Endothelial cell of umbilical vein (primary cell): ENCODE measurements around the gene VAV3. TPM values are rescaled to one million over a fixed set of nuclear protein-coding genes. Genes with fewer than 3 reads are reported as not detected.

Experiments used
- BruUV-seq: library from RNA; stranded (reverse); fragments of 400-500 nt; replicated peaks from 2 replicates; lab custom pipeline; 2021; lab: Mats Ljungman, UMichigan
- CTCF ChIA-PET: fragments of 300-600, 350-600 bp; sonication (Branson Sonifier 250); formaldehyde crosslinking; loops from one replicate; lab custom pipeline; 2021; ENCODE audit warnings: antibody characterized with exemption, inconsistent platforms; lab: Charles Lee
- POLR2A ChIA-PET: fragments of 300-600, 350-600 bp; sonication (Branson Sonifier 250); formaldehyde crosslinking; loops from one replicate; lab custom pipeline; 2021; ENCODE audit warnings: antibody characterized with exemption, inconsistent platforms; lab: Charles Lee
- DNase-seq: peaks from one replicate; pipeline ENCODE4 v3.0.0-alpha.2; 2011; ENCODE audit warnings: low read depth, low spot score
- FAIRE-seq: peaks from 2 replicates; lab custom pipeline; 2011; peaks lifted over from hg19 to GRCh38; lab: Jason Lieb, UNC
- H2AFZ ChIP-seq: 2 replicates; pipeline ENCODE4 v1.6.0; 2012; ENCODE audit warnings: low read depth, low read length, control low read depth, inconsistent platforms
- H3K27ac ChIP-seq: 2 replicates; pipeline ENCODE4 v1.5.1; 2011; ENCODE audit warnings: low read depth, mild to moderate bottlenecking, control low read depth, low read length, moderate library complexity; ENCODE audit not compliant: insufficient read depth
- H3K27me3 ChIP-seq, 2 experiments: 2 replicates each; pipeline versions ENCODE4 v1.6.0 to v1.6.1; 2011; ENCODE audit warnings: low read length in 2 of 2, mixed read lengths in 1 of 2; ENCODE audit not compliant: control insufficient read depth in 2 of 2, insufficient read depth in 2 of 2
- H3K36me3 ChIP-seq, 2 experiments: 2 replicates in 1 of 2; 3 replicates in 1 of 2; pipeline ENCODE4 v1.5.1; 2011; ENCODE audit warnings: low read length in 2 of 2, mild to moderate bottlenecking in 1 of 2, moderate library complexity in 1 of 2; ENCODE audit not compliant: control insufficient read depth in 2 of 2, insufficient read depth in 2 of 2; ENCODE audit errors: extremely low read depth in 1 of 2
- H3K4me1 ChIP-seq: 3 replicates; pipeline ENCODE4 v1.5.1; 2011; ENCODE audit warnings: mild to moderate bottlenecking, low read length; ENCODE audit not compliant: control insufficient read depth, insufficient read depth; ENCODE audit errors: extremely low read depth
- H3K4me2 ChIP-seq: 2 replicates; pipeline ENCODE4 v1.6.1; 2011; ENCODE audit warnings: low read length, control low read depth, mixed read lengths; ENCODE audit not compliant: insufficient read depth
- H3K4me3 ChIP-seq, 3 experiments: fragments of 200-600 bp in 1 of 3; sonication (generic), shearing (Covaris generic) in 1 of 3; replicated peaks in 1 of 3; 2 replicates each; pipeline ENCODE4 v1.5.1; 2011 to 2016; ENCODE audit warnings: control low read depth in 3 of 3, low read length in 3 of 3, mild to moderate bottlenecking in 2 of 3, inconsistent platforms in 1 of 3, low read depth in 1 of 3, moderate library complexity in 1 of 3; ENCODE audit not compliant: insufficient read depth in 1 of 3
- H3K79me2 ChIP-seq: 2 replicates; pipeline ENCODE4 v1.6.0; 2012; ENCODE audit warnings: low read length, inconsistent platforms; ENCODE audit not compliant: control insufficient read depth, insufficient read depth
- H3K9ac ChIP-seq: replicated peaks from 2 replicates; pipeline ENCODE3; 2011; ENCODE audit warnings: low read length, control low read depth; ENCODE audit not compliant: insufficient read depth; ENCODE audit errors: extremely low read depth
- H3K9me1 ChIP-seq: replicated peaks from 3 replicates; pipeline ENCODE4 v1.6.0; 2011; ENCODE audit warnings: mild to moderate bottlenecking, low read length; ENCODE audit not compliant: control insufficient read depth, insufficient read depth; ENCODE audit errors: extremely low read depth
- H3K9me3 ChIP-seq: replicated peaks from 2 replicates; pipeline ENCODE4 v1.5.1; 2012; ENCODE audit warnings: low read length, inconsistent platforms; ENCODE audit not compliant: control insufficient read depth, insufficient read depth
- H4K20me1 ChIP-seq: replicated peaks from 2 replicates; pipeline ENCODE3; 2011; ENCODE audit warnings: mild to moderate bottlenecking, low read length; ENCODE audit not compliant: control insufficient read depth, insufficient read depth; ENCODE audit errors: extremely low read depth
- EZH2 ChIP-seq: IDR thresholded peaks from 2 replicates; pipeline ENCODE4 v1.6.1; 2012; ENCODE audit warnings: borderline replicate concordance, low read depth, mild to moderate bottlenecking, moderate library complexity, low read length, inconsistent platforms; ENCODE audit not compliant: severe bottlenecking
- FOS ChIP-seq: IDR thresholded peaks from 2 replicates; pipeline ENCODE4 v1.6.1; 2011; ENCODE audit warnings: mild to moderate bottlenecking, low read length, moderate library complexity, borderline replicate concordance; ENCODE audit not compliant: insufficient read depth
- GATA2 ChIP-seq: IDR thresholded peaks from 2 replicates; pipeline ENCODE4 v1.7.0; 2011; ENCODE audit warnings: low read depth, mild to moderate bottlenecking, moderate library complexity, mixed read lengths, low read length; ENCODE audit not compliant: insufficient read length, insufficient read depth
- JUN ChIP-seq: IDR thresholded peaks from 2 replicates; pipeline ENCODE4 v1.6.1; 2011; ENCODE audit warnings: borderline replicate concordance, low read depth; ENCODE audit not compliant: insufficient read length, insufficient read depth
- MAX ChIP-seq: IDR thresholded peaks from 2 replicates; pipeline ENCODE4 v1.6.1; 2011; ENCODE audit not compliant: insufficient read depth, insufficient read length
- MYC ChIP-seq: IDR thresholded peaks from one replicate; pipeline ENCODE4 v1.6.1; 2011; ENCODE audit warnings: mild to moderate bottlenecking, low read depth, low read length
- POLR2A ChIP-seq: IDR thresholded peaks from 2 replicates; pipeline ENCODE4 v1.6.1; 2012; ENCODE audit warnings: low read depth, mild to moderate bottlenecking, control low read depth, low read length
- POLR2AphosphoS5 ChIP-seq: IDR thresholded peaks from 2 replicates; pipeline ENCODE4 v1.6.1; 2012; ENCODE audit warnings: low read depth, mild to moderate bottlenecking, control low read depth, low read length, moderate library complexity; ENCODE audit not compliant: insufficient read depth
- dilution Hi-C: fragments of 300-500 bp; cut with MboI; formaldehyde crosslinking; loops from one replicate; pipeline ENCODE4 v1.15.0; 2019; ENCODE audit warnings: low sequenced_read_pairs; ENCODE audit not compliant: extremely low pct_ligation_motif_present
- intact Hi-C: fragments of 100-400 bp; cut with micrococcal nuclease; formaldehyde crosslinking; loops from one replicate; pipeline ENCODE4 v1.10.0; 2022
- polyA plus RNA-seq, 4 experiments: library from polyadenylated mRNA; depleted of rRNA in 3 of 4; stranded (reverse) in 3 of 4; unstranded in 1 of 4; fragments of >200 nt; gene quantifications; 2 replicates each; pipeline versions ENCODE4 v1.2.1 to v1.2.3, GENCODE V29; 2011 to 2012; ENCODE audit warnings: missing spikeins in 1 of 4
- total RNA-seq: library from RNA; stranded (reverse); gene quantifications from 2 replicates; pipeline ENCODE4 v1.2.3, GENCODE V29; 2021
- TF ChIP-seq, protein P1 (sequence below), 2 donors: IDR thresholded peaks; 1 replicate in 1 of 2; 2 replicates in 1 of 2; pipeline ENCODE4 v1.5.1; 2011; ENCODE audit warnings: low read length in 2 of 2, mild to moderate bottlenecking in 2 of 2, moderate library complexity in 2 of 2, control low read depth in 1 of 2, inconsistent platforms in 1 of 2, low read depth in 1 of 2; ENCODE audit not compliant: insufficient read depth in 1 of 2; ENCODE audit errors: extremely low read depth in 1 of 2

VAV3 gene
- total and polyA plus RNA-seq, 2 donors (not counting 3 experiments of a cell fraction or from before 2014, with no cell fraction given) = 0.18 to 1.5 TPM

DNA sequence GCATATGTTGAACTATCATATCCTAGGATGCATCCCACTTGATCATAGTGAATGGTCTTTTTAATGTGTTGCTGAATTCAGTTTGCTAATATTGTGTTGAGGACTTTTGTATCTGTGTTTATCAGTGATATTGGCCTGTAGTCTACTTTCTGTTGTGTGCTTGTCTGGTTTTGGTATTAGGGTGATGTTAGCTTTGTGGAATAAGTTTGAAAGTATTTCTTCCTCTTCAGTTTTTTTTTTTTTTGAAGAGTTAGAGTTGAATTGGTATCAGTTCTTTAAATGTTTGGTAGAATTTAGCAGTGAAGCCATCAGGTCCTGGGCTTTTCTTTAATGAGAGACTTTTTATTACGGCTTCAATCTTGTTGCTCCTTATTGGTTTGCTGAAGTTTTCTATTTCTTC is 162.3 kb downstream of the VAV3 start:
- H3K4me3 ChIP-seq = no peak overlapping the region
- H3K9ac ChIP-seq = no peak overlapping the region
- no peak for FAIRE-seq
- no peaks in the 10 kb centered on the region for H3K36me3 ChIP-seq
- no TSS peak for BruUV-seq
- intact Hi-C loops = no loop called here
- no peaks in the 10 kb centered on the region for H3K9me1 ChIP-seq
- no peaks in the 10 kb centered on the region for H3K79me2 ChIP-seq
- dilution Hi-C loops = no loop called here
- no peaks in the 10 kb centered on the region for H3K9me3 ChIP-seq
- H3K4me2 ChIP-seq = no peak overlapping the region
- CTCF ChIA-PET = no interaction called here
- H3K27me3 ChIP-seq = peaks cover 0 to 7% of the 10 kb centered on the region in 2 experiments
- no peak overlapping the region for H3K27ac ChIP-seq
- no peaks in the 10 kb centered on the region for H3K4me1 ChIP-seq
- no peak for DNase-seq
- no peak overlapping the region for H2AFZ ChIP-seq
- TF ChIP-seq MYC = no peak
- TF ChIP-seq, protein P1, sequence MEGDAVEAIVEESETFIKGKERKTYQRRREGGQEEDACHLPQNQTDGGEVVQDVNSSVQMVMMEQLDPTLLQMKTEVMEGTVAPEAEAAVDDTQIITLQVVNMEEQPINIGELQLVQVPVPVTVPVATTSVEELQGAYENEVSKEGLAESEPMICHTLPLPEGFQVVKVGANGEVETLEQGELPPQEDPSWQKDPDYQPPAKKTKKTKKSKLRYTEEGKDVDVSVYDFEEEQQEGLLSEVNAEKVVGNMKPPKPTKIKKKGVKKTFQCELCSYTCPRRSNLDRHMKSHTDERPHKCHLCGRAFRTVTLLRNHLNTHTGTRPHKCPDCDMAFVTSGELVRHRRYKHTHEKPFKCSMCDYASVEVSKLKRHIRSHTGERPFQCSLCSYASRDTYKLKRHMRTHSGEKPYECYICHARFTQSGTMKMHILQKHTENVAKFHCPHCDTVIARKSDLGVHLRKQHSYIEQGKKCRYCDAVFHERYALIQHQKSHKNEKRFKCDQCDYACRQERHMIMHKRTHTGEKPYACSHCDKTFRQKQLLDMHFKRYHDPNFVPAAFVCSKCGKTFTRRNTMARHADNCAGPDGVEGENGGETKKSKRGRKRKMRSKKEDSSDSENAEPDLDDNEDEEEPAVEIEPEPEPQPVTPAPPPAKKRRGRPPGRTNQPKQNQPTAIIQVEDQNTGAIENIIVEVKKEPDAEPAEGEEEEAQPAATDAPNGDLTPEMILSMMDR (IDR thresholded peaks at IDR 0.05; ENCODE audit: extremely low read depth in 1 of 2, insufficient read depth in 1 of 2, low read depth in 1 of 2, low read length in 2 of 2) = no peak
- TF ChIP-seq MAX = no peak
- no peak for TF ChIP-seq JUN
- TF ChIP-seq EZH2 = no peak
- no peak for TF ChIP-seq GATA2
- TF ChIP-seq POLR2AphosphoS5 = no peak
- TF ChIP-seq POLR2A = no peak
- no peak for TF ChIP-seq FOS
- no peaks in the 10 kb centered on the region for H4K20me1 ChIP-seq
- POLR2A ChIA-PET = no interaction called here
